HG02840 (cell line): ENCODE measurements around the gene KCNK13.

Experiments used
- ATAC-seq: cut with Tn5 transposase; IDR thresholded peaks from one replicate; pipeline ENCODE4 v1.9.1; 2021; ENCODE audit warnings: mild to moderate bottlenecking, moderate library complexity, moderate number of reproducible peaks; ENCODE audit not compliant: unreplicated experiment, low FRiP score

Gene KCNK13

GRCh38 chr14:90116444-90116843, 54.6 kb downstream of the KCNK13 start:
- ATAC-seq, result no peak

GRCh38 chr14:90118027-90118426, 56.2 kb downstream of the KCNK13 start:
- no peak for ATAC-seq

- ATAC-seq, result no peak
These were observed 64.5 kb downstream of the KCNK13 start for GRCh38 chr14:90126260-90126659.

- no peak for ATAC-seq
These were observed 71.2 kb downstream of the KCNK13 start for GRCh38 chr14:90132821-90133570.

GRCh38 chr14:90136904-90137303, 75.1 kb downstream of the KCNK13 start:
- no peak for ATAC-seq

- no peak for ATAC-seq
These were observed 76.0 kb downstream of the KCNK13 start for GRCh38 chr14:90137807-90138206.

GRCh38 chr14:90139199-90139598, 77.4 kb downstream of the KCNK13 start:
- ATAC-seq, result no peak

GRCh38 chr14:90140298-90140955, 78.6 kb downstream of the KCNK13 start:
- ATAC-seq, result no peak

GRCh38 chr14:90140956-90141316, 79.1 kb downstream of the KCNK13 start:
- no peak for ATAC-seq

- no peak for ATAC-seq
These were observed 91.6 kb downstream of the KCNK13 start for GRCh38 chr14:90153429-90153828.

- ATAC-seq, result no peak
These were observed 92.3 kb downstream of the KCNK13 start for GRCh38 chr14:90154110-90154509.

- no peak for ATAC-seq
These were observed 97.4 kb downstream of the KCNK13 start for GRCh38 chr14:90159146-90159545.

- no peak for ATAC-seq
These were observed 97.9 kb downstream of the KCNK13 start for GRCh38 chr14:90159688-90160087.

GRCh38 chr14:90161129-90161528, 99.3 kb downstream of the KCNK13 start:
- ATAC-seq, result no peak

- ATAC-seq, result no peak
These were observed 106.8 kb downstream of the KCNK13 start for GRCh38 chr14:90168425-90169105.

GRCh38 chr14:90175631-90176030, 113.8 kb downstream of the KCNK13 start:
- ATAC-seq, result no peak

- no peak for ATAC-seq
These were observed 115.9 kb downstream of the KCNK13 start for GRCh38 chr14:90177539-90178189.

GRCh38 chr14:90179357-90179756, 117.6 kb downstream of the KCNK13 start:
- ATAC-seq, result no peak

- ATAC-seq, result no peak
These were observed 118.3 kb downstream of the KCNK13 start for GRCh38 chr14:90179809-90180779.

GRCh38 chr14:90184094-90184493, 122.3 kb downstream of the KCNK13 start:
- no peak for ATAC-seq
